HG03520 (cell line): ENCODE data around the gene PEX5.
"Not testable (repeated sequence)": the region's sequence is repeated elsewhere in the genome, so short reads cannot be mapped to it uniquely, and the experiment has no call there.

ENCODE experiments used
- ATAC-seq: cut with Tn5 transposase; IDR thresholded peaks from one replicate; pipeline ENCODE4 v1.9.1; 2021; ENCODE audit warnings: mild to moderate bottlenecking, moderate library complexity; ENCODE audit not compliant: unreplicated experiment

Gene PEX5

GRCh38 chr12:7158781-7159609 lies 30.5 kb upstream of the PEX5 start:
- ATAC-seq: no peak

- no peak for ATAC-seq
Observed at GRCh38 chr12:7160183-7160582, 29.3 kb upstream of the PEX5 start.

- no peak for ATAC-seq
Observed at GRCh38 chr12:7161327-7161726, 28.2 kb upstream of the PEX5 start.

- ATAC-seq: no peak
Observed at GRCh38 chr12:7161811-7162210, 27.7 kb upstream of the PEX5 start.

- ATAC-seq: no peak
Observed at GRCh38 chr12:7162691-7163114, 26.8 kb upstream of the PEX5 start.

GRCh38 chr12:7169951-7170350 lies 19.5 kb upstream of the PEX5 start:
- ATAC-seq: no peak

- ATAC-seq: no peak
Observed at GRCh38 chr12:7171854-7172253, 17.6 kb upstream of the PEX5 start.

- ATAC-seq: no peak
Observed at GRCh38 chr12:7175493-7175892, 14.0 kb upstream of the PEX5 start.

- ATAC-seq: no peak
Observed at GRCh38 chr12:7176595-7176994, 12.9 kb upstream of the PEX5 start.

- ATAC-seq: no peak
Observed at GRCh38 chr12:7178481-7178880, 11.0 kb upstream of the PEX5 start.

GRCh38 chr12:7180685-7181084 lies 8.8 kb upstream of the PEX5 start:
- ATAC-seq: no peak

- ATAC-seq: not testable (repeated sequence)
Observed at GRCh38 chr12:7186058-7186457, 3.4 kb upstream of the PEX5 start.

- ATAC-seq: no peak
Observed at GRCh38 chr12:7188562-7189397, 706 bp upstream of the PEX5 start.

GRCh38 chr12:7190268-7191055 lies 976 bp downstream of the PEX5 start:
- ATAC-seq: no peak

- no peak for ATAC-seq
Observed at GRCh38 chr12:7193674-7194073, 4.2 kb downstream of the PEX5 start.

- no peak for ATAC-seq
Observed at GRCh38 chr12:7197841-7198240, 8.4 kb downstream of the PEX5 start.

- ATAC-seq: no peak
Observed at GRCh38 chr12:7203109-7203508, 13.6 kb downstream of the PEX5 start.

- ATAC-seq: no peak
Observed at GRCh38 chr12:7205091-7205490, 15.6 kb downstream of the PEX5 start.

GRCh38 chr12:7206691-7207090 lies 17.2 kb downstream of the PEX5 start:
- ATAC-seq: no peak

- ATAC-seq: no peak
Observed at GRCh38 chr12:7207866-7208625, 18.6 kb downstream of the PEX5 start.

- ATAC-seq: no peak
Observed at GRCh38 chr12:7209958-7210357, 20.5 kb downstream of the PEX5 start.
